Karpas-422 (cell line): ENCODE results near the gene CDX1. TPM values are rescaled to one million over a fixed set of nuclear protein-coding genes. Genes with fewer than 3 reads are reported as not detected.
A peak's percentile ranks its signal among the peaks of the same experiment; 100 is the strongest.

ENCODE experiments used
- DNase-seq: peaks from one replicate; pipeline ENCODE4 v3.0.0-alpha.2; 2015
- H2AFZ ChIP-seq: fragments of 200-600 bp; sonication (generic); 2 replicates; pipeline ENCODE4 v1.6.1; 2014; ENCODE audit warnings: antibody characterized with exemption, low read length, mixed read lengths
- H3K27ac ChIP-seq: fragments of 200-600 bp; sonication (generic); 2 replicates; pipeline ENCODE4 v1.5.1; 2014; ENCODE audit warnings: mild to moderate bottlenecking, low read length, moderate library complexity
- H3K27me3 ChIP-seq: fragments of 200-600 bp; sonication (generic); 2 replicates; pipeline ENCODE4 v1.6.1; 2014; ENCODE audit warnings: low read length, mixed read lengths
- H3K36me3 ChIP-seq: fragments of 200-600 bp; sonication (generic); 2 replicates; pipeline ENCODE4 v1.6.1; 2014; ENCODE audit warnings: low read length, mixed read lengths; ENCODE audit not compliant: insufficient read depth
- H3K4me1 ChIP-seq: fragments of 200-600 bp; sonication (generic); 2 replicates; pipeline ENCODE4 v1.6.1; 2014; ENCODE audit warnings: mild to moderate bottlenecking, low read length, mixed read lengths
- H3K4me2 ChIP-seq: fragments of 200-600 bp; sonication (generic); 2 replicates; pipeline ENCODE4 v1.6.1; 2014; ENCODE audit warnings: low read length, low read depth, mild to moderate bottlenecking; ENCODE audit not compliant: poor library complexity, severe bottlenecking
- H3K4me3 ChIP-seq: fragments of 200-600 bp; sonication (generic); 2 replicates; pipeline ENCODE4 v1.5.1; 2014; ENCODE audit warnings: mild to moderate bottlenecking, antibody characterized with exemption, low read length, mixed read lengths
- H3K79me2 ChIP-seq: fragments of 200-600 bp; sonication (generic); 2 replicates; pipeline ENCODE4 v1.6.1; 2014; ENCODE audit warnings: mild to moderate bottlenecking, low read length, mixed read lengths
- H3K9ac ChIP-seq: fragments of 200-600 bp; sonication (generic); 2 replicates; pipeline ENCODE4 v1.6.0; 2014; ENCODE audit warnings: low read length
- H3K9me2 ChIP-seq: fragments of 200-600 bp; sonication (generic), shearing (Covaris generic); replicated peaks from 2 replicates; pipeline ENCODE4 v1.6.0; 2014; ENCODE audit warnings: mild to moderate bottlenecking, low read length, moderate library complexity; ENCODE audit not compliant: insufficient read depth
- H3K9me3 ChIP-seq: fragments of 300-700, 200-600 bp; sonication (generic); 2 replicates; pipeline ENCODE4 v1.6.1; 2014; ENCODE audit warnings: low read length, mixed read lengths
- H4K20me1 ChIP-seq: fragments of 200-600 bp; sonication (generic); 2 replicates; pipeline ENCODE4 v1.6.1; 2014; ENCODE audit warnings: mild to moderate bottlenecking, antibody characterized with exemption, low read length, low read depth; ENCODE audit not compliant: insufficient read depth
- total RNA-seq: library from RNA; depleted of rRNA; stranded (reverse); fragments of >200 nt; shearing (Covaris generic); gene quantifications from 2 replicates; pipeline ENCODE4 v1.2.3, GENCODE V29; 2014; ENCODE audit warnings: low replicate concordance

CDX1 gene
- total RNA-seq, 1 experiment from 2014 or later: not detected

DNA sequence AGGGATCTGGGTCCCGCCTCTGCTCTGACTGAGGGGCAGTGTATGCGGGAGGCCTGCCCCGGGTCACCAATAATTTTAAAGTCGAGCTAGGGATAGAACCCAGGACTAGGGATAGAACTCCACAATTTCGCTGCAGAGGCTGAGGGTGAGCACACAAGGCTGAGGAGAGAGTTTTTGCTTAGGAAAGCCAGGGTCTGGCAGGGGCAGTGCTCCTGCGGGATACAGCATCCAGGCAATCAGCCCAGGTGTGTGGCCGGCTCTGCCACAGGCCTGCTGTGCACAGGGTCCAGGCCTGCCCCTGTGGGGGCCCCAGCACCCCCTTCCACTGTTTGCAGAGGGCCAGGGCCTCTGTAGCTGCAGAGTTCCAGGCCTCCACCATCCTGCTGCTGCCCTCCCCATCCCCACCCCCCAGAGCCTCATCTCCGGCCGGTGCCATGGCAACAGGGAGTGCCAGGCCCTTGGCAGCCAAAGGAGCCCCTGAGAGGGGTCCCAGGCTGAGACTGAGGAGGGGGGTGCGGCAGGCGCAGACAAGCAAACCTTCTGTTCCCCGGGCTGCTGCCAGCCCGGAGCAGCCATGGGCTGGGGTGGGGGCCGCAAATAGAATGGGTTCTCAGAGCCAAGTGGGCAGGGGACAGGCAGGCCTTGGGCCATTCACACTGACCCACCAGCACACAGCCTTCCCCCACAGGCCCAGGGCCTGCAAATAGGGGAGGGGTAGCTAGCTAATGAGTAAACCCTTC lies 19.5 kb upstream of the CDX1 start:
- Histone ChIP-seq H3K4me3 (no peak overlapping the region), H3K9me3 (no peaks in the 10 kb centered on the region), H3K4me2 (no peak overlapping the region), H3K9ac (no peak overlapping the region), H4K20me1 (no peaks in the 10 kb centered on the region), H3K27me3 (no peaks in the 10 kb centered on the region), H3K4me1 (no peaks in the 10 kb centered on the region), H3K36me3 (no peaks in the 10 kb centered on the region), H2AFZ (no peak overlapping the region), H3K27ac (no peak overlapping the region), H3K9me2 (no peaks in the 10 kb centered on the region), H3K79me2 (no peaks in the 10 kb centered on the region)
- no peak for DNase-seq

DNA sequence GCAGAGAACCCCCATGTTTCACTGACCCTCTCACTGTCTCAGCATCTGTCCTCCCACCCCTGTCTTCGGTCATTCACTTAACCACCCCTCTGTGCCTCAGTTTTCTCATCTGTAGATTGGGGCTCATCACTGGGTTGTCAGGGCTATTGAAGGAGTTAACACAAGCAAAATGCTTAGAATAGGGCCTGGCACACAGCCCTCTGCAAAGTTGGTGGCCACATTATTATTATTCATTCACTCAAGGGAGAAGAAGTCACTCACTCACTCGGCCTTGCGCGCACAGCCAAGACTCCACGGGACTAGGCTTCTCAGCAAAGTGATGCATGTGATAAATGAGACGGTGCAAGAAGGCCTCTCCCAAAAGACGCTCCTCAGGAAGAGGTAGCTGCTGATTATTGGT lies 18.9 kb upstream of the CDX1 start:
- DNase-seq: no peak
- Histone ChIP-seq H3K9me3 (no peaks in the 10 kb centered on the region), H3K27me3 (no peaks in the 10 kb centered on the region), H3K4me2 (no peak overlapping the region), H3K4me1 (no peaks in the 10 kb centered on the region), H3K9ac (no peak overlapping the region), H3K9me2 (no peaks in the 10 kb centered on the region), H2AFZ (no peak overlapping the region), H4K20me1 (no peaks in the 10 kb centered on the region), H3K36me3 (no peaks in the 10 kb centered on the region), H3K4me3 (no peak overlapping the region), H3K27ac (no peak overlapping the region), H3K79me2 (no peaks in the 10 kb centered on the region)

DNA sequence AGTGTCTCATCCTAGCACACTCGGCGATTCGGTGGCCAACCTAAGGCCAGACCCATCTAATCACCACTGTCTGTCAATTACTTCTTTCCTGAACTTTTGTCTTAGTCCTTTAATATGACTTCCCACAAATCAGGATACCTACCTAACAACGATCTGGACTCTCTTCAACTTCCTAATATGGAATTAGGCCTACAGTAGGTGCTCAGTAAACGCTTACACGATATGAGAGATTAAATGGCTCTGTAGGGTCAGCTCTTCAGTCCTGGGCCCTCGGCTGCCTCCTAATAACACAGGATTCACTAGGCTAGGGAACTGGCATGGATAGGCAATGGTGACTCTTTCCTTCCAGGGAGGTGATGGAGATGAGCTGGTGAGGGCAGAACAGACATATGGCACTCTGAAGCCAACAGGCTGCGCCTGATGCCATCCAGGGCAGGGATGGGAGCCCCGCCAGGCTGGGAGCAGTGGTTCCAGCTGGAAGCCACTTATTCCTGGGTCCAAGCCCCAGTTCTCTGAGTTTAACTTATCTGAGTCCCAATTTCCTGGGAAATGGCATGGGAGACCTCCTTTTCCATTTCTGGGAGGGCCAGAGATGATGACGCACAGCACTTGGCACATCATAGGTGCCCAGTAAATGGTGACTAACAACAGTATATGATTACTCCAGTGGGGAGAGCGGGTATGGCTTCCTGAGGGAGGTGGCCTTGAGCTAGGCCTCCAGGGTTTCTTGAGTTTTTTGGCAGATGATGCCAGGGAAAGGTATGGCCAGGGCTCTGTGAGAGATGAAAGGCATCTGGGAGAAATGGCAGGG lies 18.3 kb upstream of the CDX1 start:
- Histone ChIP-seq H3K79me2 (no peaks in the 10 kb centered on the region), H3K4me2 (no peak overlapping the region), H3K9ac (no peak overlapping the region), H4K20me1 (no peaks in the 10 kb centered on the region), H3K27me3 (no peaks in the 10 kb centered on the region), H3K4me3 (no peak overlapping the region), H3K9me3 (no peaks in the 10 kb centered on the region), H3K4me1 (no peaks in the 10 kb centered on the region), H3K9me2 (no peaks in the 10 kb centered on the region), H3K27ac (no peak overlapping the region), H3K36me3 (no peaks in the 10 kb centered on the region), H2AFZ (no peak overlapping the region)
- DNase-seq: no peak

DNA sequence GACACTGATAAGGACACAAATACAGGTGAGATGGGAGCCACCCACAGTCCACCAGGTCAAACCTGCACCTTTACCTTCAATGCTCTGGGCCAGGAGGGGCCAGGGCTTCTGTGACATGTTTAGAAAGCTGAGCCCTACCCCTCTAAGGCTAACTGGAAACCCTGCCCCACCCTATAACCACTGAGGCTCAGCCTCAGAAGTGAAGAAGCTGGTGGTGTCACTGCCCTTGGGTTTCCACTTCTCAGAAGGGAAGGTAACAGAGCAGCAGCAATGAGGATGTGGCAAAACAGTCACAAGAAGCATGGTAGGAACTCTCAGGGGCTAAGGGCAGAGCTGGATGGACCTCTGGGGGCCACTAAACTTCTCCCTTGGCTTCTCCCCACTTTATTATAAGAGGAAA lies 17.0 kb upstream of the CDX1 start:
- Histone ChIP-seq H3K79me2 (no peaks in the 10 kb centered on the region), H3K4me1 (peaks cover 4% of the 10 kb centered on the region), H3K4me2 (no peak overlapping the region), H4K20me1 (peaks cover 4% of the 10 kb centered on the region; the same call in 1 of the 2 replicates), H3K27me3 (no peaks in the 10 kb centered on the region), H3K27ac (no peak overlapping the region), H3K9me2 (no peaks in the 10 kb centered on the region), H3K4me3 (no peak overlapping the region), H3K9me3 (no peaks in the 10 kb centered on the region), H3K36me3 (no peaks in the 10 kb centered on the region), H3K9ac (no peak overlapping the region), H2AFZ (no peak overlapping the region)
- no peak for DNase-seq

DNA sequence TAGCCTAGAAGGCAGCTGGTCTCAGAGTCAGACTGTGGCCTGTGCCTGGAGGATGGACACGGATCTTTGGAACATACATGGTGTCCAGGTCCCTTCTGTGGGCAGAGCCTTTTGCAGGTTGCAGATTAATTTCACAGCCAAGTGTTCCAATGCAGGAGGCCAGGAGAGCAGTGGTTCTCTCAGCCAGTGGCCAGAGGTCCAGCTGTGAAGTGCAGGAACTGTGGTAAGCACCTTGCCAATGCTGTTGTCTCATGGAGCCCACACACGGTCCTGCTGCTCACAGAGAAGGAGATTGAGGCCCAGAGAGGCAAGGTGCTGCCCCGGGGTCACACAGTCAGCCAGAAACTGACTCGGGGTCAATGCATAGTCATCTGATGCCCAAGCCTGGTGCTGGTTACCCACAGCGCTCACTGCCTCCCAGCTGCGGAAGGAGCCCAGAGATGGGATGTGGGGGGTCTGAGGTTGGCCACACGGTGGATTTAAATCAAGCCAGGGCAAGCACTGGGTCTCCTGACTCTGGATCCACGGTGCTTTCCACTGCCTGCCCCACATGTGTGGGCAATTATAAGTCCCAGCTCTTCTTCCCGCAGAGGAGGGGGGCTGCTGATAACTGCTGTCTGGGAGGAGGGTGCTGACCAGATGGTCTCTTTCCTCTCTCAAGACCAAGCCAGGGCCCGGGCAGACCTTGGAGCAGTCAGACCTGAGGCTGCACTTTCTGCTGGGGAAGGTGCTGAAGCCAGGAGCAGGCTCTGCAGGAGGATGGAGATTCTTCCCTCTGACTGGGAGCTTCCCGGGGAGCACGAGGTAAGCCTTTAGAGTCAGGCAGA lies 13.7 kb upstream of the CDX1 start:
- Histone ChIP-seq H3K79me2 (no peaks in the 10 kb centered on the region), H3K9me3 (no peaks in the 10 kb centered on the region), H3K9me2 (no peaks in the 10 kb centered on the region), H3K4me3 (no peak overlapping the region), H3K4me1 (peaks cover 11% of the 10 kb centered on the region), H3K9ac (no peak overlapping the region), H2AFZ (no peak overlapping the region), H4K20me1 (peaks cover 9% of the 10 kb centered on the region; the same call in 1 of the 2 replicates), H3K27me3 (no peaks in the 10 kb centered on the region), H3K36me3 (no peaks in the 10 kb centered on the region), H3K4me2 (no peak overlapping the region), H3K27ac (no peak overlapping the region)
- no peak for DNase-seq

DNA sequence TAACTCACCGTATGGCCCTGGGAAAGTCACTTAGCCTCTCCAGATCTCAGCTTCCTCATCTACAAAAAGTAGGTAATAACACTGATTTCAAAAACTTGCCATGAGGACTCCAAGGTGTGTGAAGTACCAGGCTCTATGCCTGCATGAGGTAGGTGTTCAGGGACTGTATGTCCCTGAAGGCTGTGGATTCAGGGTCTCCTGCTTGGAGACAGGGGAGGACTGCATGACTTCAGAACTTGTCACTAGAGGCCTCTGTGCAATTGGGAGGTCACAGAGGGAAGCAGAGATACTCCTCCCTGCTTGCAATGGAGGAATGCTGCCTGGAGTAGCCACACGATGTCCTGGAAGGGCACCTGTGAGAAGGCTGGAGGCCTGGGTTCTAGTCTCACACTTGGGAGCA lies 13.1 kb upstream of the CDX1 start:
- H3K9me2 ChIP-seq: no peaks in the 10 kb centered on the region
- H3K9ac ChIP-seq: no peak overlapping the region
- H3K4me3 ChIP-seq: no peak overlapping the region
- H3K4me1 ChIP-seq: peaks cover 11% of the 10 kb centered on the region
- DNase-seq: no peak
- no peaks in the 10 kb centered on the region for H3K79me2 ChIP-seq
- H3K36me3 ChIP-seq: no peaks in the 10 kb centered on the region
- no peak overlapping the region for H3K4me2 ChIP-seq
- H3K27me3 ChIP-seq: no peaks in the 10 kb centered on the region
- no peak overlapping the region for H2AFZ ChIP-seq
- H3K9me3 ChIP-seq: no peaks in the 10 kb centered on the region
- H4K20me1 ChIP-seq: peaks cover 9% of the 10 kb centered on the region; the same call in 1 of the 2 replicates
- H3K27ac ChIP-seq: no peak overlapping the region

DNA sequence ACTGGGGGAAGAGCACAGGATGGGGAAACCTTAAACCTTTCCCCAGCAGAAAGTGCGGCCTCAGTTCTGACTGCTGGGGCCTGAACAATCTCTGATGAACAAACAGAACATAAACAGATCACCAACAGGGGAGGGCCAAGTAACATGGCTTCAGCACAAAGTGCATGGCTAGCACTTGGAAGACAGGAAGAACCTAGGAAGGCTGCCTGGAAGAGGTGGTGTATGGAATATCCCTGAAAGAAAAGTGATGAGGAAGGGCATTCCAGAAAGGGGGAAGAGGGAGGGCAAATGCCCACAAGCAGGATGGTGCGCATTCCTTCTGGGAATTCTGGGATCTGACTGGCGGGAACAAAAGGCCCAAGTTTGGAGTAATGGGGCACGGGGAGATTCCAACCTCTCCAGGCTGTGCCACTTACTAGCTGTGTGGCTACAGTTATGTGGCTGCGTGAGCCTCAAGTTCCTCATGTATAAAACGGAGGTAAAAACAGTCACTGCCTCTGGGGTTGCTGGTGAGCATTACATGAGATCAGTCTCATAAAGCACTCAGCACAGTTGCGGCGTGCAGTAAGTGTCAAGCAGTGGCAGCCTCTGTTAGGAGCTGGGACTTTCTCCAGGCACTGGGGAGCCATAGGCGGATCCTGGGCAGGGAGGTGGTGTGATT lies 12.5 kb upstream of the CDX1 start:
- Histone ChIP-seq H3K9me2 (no peaks in the 10 kb centered on the region), H3K4me2 (peak overlapping the region; percentile 13), H3K4me3 (no peak overlapping the region), H3K9ac (no peak overlapping the region), H3K79me2 (no peaks in the 10 kb centered on the region), H2AFZ (no peak overlapping the region), H3K9me3 (no peaks in the 10 kb centered on the region), H3K27ac (no peak overlapping the region), H3K27me3 (no peaks in the 10 kb centered on the region), H4K20me1 (peaks cover 9% of the 10 kb centered on the region; the same call in 1 of the 2 replicates), H3K4me1 (peaks cover 11% of the 10 kb centered on the region), H3K36me3 (no peaks in the 10 kb centered on the region)
- peak; percentile 85 for DNase-seq
